Measurements from ENCODE around the gene GID8.

The GID8 gene

GRCh38 chr20:62940875-62941274 lies 2.9 kb downstream of the GID8 start:
- TF ChIP-seq POLR2AphosphoS5 (IDR thresholded peaks at IDR 0.05; ENCODE audit: low read depth, low read length) = no peak
- TF ChIP-seq REST (IDR thresholded peaks at IDR 0.05; ENCODE audit: insufficient read depth in 1 of 2, low read depth in 2 of 2, low read length in 2 of 2) = no peak
- TF ChIP-seq SIN3A (IDR thresholded peaks at IDR 0.05; ENCODE audit: borderline replicate concordance, insufficient read depth, low read length) = no peak
- TF ChIP-seq FOXP2 (optimal IDR thresholded peaks at IDR 0.05; ENCODE audit: borderline replicate concordance, extremely low read depth, extremely low read length, insufficient read depth) = no peak

- TF ChIP-seq REST (IDR thresholded peaks at IDR 0.05; ENCODE audit: insufficient read depth in 1 of 2, low read depth in 2 of 2, low read length in 2 of 2) = no peak
- no peak for TF ChIP-seq POLR2AphosphoS5 (IDR thresholded peaks at IDR 0.05; ENCODE audit: low read depth, low read length)
- no peak for TF ChIP-seq FOXP2 (optimal IDR thresholded peaks at IDR 0.05; ENCODE audit: borderline replicate concordance, extremely low read depth, extremely low read length, insufficient read depth)
Measured at GRCh38 chr20:62941792-62942191, 3.8 kb downstream of the GID8 start.

- TF ChIP-seq SIN3A (IDR thresholded peaks at IDR 0.05; ENCODE audit: borderline replicate concordance, insufficient read depth, low read length) (no peak), REST (IDR thresholded peaks at IDR 0.05; ENCODE audit: insufficient read depth in 1 of 2, low read depth in 2 of 2, low read length in 2 of 2) (no peak), FOXP2 (optimal IDR thresholded peaks at IDR 0.05; ENCODE audit: borderline replicate concordance, extremely low read depth, extremely low read length, insufficient read depth) (no peak), TAF1 (IDR thresholded peaks at IDR 0.05; ENCODE audit: borderline replicate concordance, insufficient read depth, low read length) (no peak), POLR2AphosphoS5 (IDR thresholded peaks at IDR 0.05; ENCODE audit: low read depth, low read length) (no peak)
Measured at GRCh38 chr20:62942456-62942855, 4.5 kb downstream of the GID8 start.

- TF ChIP-seq TAF1 (IDR thresholded peaks at IDR 0.05; ENCODE audit: borderline replicate concordance, insufficient read depth, low read length) (no peak), FOXP2 (optimal IDR thresholded peaks at IDR 0.05; ENCODE audit: borderline replicate concordance, extremely low read depth, extremely low read length, insufficient read depth) (no peak), REST (IDR thresholded peaks at IDR 0.05; ENCODE audit: insufficient read depth in 1 of 2, low read depth in 2 of 2, low read length in 2 of 2) (no peak), SIN3A (IDR thresholded peaks at IDR 0.05; ENCODE audit: borderline replicate concordance, insufficient read depth, low read length) (no peak), POLR2AphosphoS5 (IDR thresholded peaks at IDR 0.05; ENCODE audit: low read depth, low read length) (no peak)
Measured at GRCh38 chr20:62943396-62943795, 5.4 kb downstream of the GID8 start.

- no peak for TF ChIP-seq REST (IDR thresholded peaks at IDR 0.05; ENCODE audit: insufficient read depth in 1 of 2, low read depth in 2 of 2, low read length in 2 of 2)
- no peak for TF ChIP-seq TAF1 (IDR thresholded peaks at IDR 0.05; ENCODE audit: borderline replicate concordance, insufficient read depth, low read length)
- no peak for TF ChIP-seq FOXP2 (optimal IDR thresholded peaks at IDR 0.05; ENCODE audit: borderline replicate concordance, extremely low read depth, extremely low read length, insufficient read depth)
- no peak for TF ChIP-seq POLR2AphosphoS5 (IDR thresholded peaks at IDR 0.05; ENCODE audit: low read depth, low read length)
- no peak for TF ChIP-seq SIN3A (IDR thresholded peaks at IDR 0.05; ENCODE audit: borderline replicate concordance, insufficient read depth, low read length)
Measured at GRCh38 chr20:62944184-62944583, 6.2 kb downstream of the GID8 start.
